Posterior vena cava (tissue), 2 donors: ENCODE results near the gene C10orf120. TPM values are rescaled to one million over a fixed set of nuclear protein-coding genes. Genes with fewer than 3 reads are reported as not detected.

Experiments used
- total RNA-seq, 2 donors: library from RNA; stranded (reverse); fragmentation: NEBNext Ultra II Directional; extraction: Animal tissue kit (Norgen Biotek cat#: 25700); gene quantifications; one replicate each; pipeline ENCODE4 v1.2.1, GENCODE V29; 2021
- donor health status: DM: yes; HTN: yes; CAD: no.
- donor health status: DM: yes; HTN: yes; CAD: no.

C10orf120 gene
- total RNA-seq, 2 donors from 2014 or later: not detected

Other genes with a start within 250 kb of the C10orf120 start
- not detected for gene ARMS2, start 245.2 kb downstream of the C10orf120 start, total RNA-seq
- 100 to 1,000 TPM; 152 to 276 TPM for gene HTRA1, start 238.3 kb downstream of the C10orf120 start, total RNA-seq
- gene DMBT1, start 139.1 kb downstream of the C10orf120 start, total RNA-seq: not detected
- gene CUZD1, start 146.0 kb upstream of the C10orf120 start, total RNA-seq: under 1 TPM; 0.48 to 0.51 TPM
- gene FAM24B, start 179.7 kb upstream of the C10orf120 start, total RNA-seq: 1 to 10 TPM; 1.4 TPM
- not detected for gene FAM24A, start 210.8 kb upstream of the C10orf120 start, total RNA-seq